COLO668 (cell line): ENCODE results near the gene GCGR.

Experiments
- DNase-seq: peaks from one replicate; lab custom pipeline; 2025; ENCODE audit not compliant: unreplicated experiment; lab: John Stamatoyannopoulos, UW

Gene GCGR

DNA sequence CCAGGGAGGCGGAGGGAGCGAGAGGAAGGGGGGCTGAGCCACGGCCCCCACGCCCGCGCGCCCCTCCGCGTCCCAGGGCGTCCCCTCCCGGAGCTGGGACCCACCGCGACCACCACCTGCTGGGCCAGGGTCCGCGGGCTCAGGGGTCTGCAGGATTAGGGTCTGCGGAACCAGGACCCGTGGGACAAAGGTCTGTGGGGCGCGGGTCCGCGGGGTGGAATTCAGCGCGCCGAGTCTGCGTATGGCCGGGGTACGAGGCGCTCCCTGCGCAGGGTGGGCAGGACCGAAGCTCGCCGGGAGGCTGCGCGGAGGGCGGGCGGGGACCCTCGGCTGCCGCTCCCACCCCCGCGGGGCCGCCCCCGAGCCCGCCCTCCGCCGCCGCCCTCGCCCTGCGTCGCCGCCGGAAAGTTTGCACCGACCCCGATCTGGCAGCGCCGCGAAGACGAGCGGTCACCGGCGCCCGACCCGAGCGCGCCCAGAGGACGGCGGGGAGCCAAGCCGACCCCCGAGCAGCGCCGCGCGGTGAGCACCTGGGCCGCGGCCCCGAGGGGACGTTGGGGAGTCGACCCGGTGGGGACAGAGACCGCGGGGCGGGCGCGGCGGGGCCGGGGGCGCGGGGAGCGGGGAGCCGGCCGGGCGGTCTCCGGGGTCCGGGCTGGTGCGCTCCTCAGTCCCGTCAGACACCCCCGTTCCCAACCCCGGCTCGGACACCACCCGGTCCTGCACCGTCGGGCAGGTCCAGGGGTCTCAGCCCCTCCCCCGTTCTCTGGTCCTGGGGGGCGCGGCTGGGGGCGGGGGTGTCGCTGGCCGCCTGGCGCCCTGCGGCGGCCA is at the start of gene GCGR:
TSS of gene GCGR (plus strand) at position 423 of the 831 bp plus-strand sequence. CDS start 4,869 bp downstream, outside the sequence.
- no peak for DNase-seq

DNA sequence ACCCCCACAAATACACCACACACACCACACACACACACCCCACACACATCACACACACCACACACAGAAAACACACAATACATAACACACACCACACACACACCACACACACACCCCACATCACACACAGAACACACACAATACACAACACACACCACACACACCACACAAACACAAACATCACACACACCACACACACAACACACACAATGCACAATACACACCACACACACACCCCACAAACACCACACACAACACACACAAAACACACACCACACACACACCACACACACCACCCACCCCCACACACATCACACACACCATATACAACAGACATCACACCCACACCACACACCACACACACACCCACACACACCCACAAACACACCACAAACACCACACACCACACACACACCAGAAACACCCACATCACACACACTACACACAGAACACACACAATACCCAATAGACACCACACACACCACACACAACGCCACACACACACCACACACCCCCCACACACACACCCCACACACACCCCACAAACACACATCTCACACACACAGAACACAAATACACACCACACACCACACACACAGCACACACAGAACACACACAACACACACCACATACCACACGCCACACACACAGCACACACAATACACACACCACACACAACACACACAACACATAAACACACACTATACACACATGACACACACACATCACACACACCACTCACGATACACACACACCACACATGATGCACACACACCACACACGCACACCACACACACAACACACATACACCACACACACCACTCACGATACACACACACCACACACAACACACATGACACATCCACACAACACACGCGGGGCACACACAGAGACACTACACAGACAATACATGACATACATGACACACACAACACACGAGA is 11.0 kb upstream of the GCGR start:
- DNase-seq = no peak

DNA sequence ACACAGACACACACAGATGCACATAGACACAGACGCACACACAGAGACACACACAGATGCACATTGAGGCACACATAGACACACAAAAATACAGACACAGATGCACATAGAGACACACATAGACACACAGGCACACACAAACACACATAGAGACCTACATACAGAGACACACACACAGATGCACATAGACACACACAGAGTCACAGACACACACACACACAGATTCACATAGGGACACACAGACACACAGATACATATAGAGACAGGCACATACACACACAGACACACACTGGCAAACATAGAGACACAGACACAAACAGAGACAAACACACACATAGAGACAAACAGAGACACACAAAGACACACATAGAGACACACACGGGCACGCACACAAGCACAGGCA is 9.9 kb upstream of the GCGR start:
- DNase-seq = no peak

DNA sequence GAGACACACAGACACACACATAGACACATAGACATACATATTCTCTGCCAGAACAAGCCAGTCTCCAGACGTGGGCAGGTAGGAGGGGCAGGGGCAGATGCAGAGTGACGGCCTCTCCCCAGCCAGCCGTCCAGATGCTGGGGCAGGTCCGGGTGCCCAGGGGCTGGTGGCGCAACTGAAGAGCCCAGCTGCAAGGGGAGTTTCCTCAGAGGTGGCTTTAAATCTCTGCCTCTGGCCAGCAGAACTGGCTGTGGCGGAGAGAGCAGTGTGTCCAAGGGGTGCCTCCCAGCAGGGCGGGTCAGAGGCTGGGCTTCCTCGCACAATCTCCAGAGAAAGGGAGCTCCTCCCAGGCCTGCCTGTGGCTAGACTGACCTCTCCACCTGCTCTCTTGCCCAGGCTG is 9.4 kb upstream of the GCGR start:
- DNase-seq = peak; percentile 15

DNA sequence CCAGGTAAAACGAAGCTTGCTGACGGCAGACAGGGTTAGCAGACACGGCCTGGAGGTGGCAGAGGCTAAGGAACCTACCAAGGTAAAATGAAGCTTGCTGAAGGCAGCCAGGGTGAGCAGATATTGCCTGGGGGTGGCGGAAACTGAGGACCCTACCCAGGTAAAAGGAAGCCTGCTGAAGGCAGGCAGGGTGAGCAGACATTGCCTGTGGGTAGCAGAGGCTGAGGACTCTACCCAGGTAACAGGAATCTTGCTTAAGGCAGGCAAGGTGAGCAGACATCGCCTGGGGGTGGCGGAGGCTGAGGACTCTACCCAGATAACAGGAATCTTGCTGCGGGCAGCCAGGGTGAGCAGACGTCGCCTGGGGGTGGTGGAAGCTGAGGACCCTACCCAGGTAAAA is 2.6 kb upstream of the GCGR start:
- no peak for DNase-seq

DNA sequence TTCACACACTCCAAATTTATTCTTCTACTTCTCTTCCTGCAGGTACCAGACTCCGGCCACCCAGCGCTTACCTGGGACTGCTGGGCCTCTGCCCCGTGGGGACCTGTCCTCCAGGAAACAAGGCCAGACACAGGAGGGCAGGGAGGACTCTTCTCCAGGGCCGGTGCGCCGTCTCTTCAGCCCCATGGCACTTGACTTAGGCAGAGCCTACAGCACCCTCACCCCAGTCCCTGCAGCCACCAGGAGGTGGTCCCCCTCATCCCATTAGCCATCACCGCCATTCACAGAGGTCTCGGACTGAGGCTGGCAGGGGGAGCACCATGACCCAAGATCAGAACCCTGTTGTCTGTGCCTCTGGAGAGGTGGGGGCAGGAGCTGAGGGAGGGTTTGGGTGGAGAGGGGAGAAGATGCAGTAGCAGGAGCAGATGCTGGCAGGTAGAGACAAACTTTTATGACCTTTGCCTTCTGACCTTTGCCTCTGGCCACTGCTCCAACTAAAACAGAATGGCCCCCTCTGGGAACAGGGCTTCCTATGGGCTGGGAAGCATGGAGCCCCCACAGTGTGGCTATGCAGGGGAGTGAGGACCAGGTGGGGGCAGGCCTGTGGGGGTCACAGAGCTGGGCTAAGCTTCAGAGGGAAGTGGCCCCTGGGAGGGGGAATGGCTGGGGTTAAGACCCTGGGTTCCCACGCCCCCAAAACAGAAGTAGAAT is 1.7 kb upstream of the GCGR start:
- DNase-seq = no peak

DNA sequence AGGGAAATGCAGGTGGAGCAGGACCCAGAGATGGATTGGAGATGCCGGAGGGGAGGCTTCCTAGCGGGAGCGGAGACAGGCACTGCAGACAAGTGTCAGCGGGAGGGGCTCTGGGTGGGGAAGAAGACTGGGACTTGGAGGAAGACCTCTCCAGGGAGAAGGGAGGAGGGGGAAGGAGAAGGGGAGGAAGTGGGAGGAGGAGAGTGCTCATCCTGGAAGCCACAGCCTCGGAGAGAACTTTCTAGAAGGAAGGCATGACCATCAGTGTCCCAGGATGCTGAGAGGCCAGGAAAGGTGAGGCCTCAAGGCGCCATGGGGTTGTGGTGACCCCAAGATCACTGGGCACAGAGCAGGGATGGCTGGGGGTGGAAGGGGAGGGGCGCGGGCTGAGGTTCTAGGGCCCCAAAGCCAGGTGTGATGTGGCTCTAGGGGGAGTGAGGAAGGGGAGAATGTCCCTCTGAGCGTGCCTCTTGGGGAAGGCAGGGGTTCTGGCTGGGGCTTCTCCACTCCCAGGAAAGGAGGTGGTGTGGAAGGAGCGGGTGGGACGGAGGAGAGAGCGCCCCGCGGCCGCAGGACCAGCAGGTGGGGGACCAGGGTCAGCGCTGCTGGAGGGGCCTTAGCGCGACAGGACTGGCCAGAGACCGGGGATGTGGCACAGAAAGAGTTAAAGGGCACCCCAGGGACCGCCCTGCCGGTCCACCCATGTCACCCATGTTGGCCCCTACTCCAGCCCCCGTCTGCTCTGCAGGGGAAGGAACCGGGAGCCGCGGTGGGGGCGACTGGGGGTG is 900 bp upstream of the GCGR start:
- DNase-seq = no peak

DNA sequence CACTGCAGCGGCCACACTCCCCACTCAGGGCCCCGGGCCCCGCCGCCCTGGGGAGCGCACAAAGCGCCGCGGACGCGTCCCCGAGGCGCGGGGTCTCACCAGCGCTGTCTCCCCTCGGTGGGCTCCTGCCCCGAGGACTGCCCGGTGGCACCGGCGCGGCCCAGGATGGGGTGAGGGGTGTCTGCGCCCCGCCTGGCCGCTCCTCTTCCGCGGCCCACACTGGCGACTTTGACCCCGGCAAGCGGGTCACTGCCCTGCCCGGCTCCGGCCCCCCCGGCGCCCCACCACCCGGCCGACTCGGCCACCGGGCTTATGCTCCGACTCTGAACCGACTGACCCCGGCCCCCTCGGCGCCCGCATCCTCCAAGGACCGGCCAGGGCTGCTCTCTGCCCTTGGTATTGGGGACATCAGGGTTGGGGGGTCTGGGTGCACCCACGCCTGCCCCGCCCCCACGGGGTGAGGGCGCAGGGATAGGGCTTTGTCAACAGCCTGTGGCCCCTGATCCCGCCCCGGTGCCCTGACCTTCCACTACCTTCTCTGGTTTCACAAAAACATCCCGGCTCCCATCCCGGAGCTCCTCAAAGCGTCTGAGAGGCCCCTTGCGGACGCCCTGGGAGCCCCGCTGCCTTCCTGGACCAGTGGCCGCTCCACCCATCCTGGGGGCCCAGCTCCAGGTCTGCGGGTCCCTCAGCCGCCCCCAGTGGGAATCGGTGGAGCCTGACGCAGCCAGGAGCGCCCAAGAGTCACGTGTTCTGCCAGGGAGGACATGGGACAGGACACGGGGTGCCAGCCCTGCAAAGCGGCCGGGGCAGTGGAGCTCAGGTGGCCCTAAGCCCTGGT is 829 bp downstream of the GCGR start:
- DNase-seq = no peak

DNA sequence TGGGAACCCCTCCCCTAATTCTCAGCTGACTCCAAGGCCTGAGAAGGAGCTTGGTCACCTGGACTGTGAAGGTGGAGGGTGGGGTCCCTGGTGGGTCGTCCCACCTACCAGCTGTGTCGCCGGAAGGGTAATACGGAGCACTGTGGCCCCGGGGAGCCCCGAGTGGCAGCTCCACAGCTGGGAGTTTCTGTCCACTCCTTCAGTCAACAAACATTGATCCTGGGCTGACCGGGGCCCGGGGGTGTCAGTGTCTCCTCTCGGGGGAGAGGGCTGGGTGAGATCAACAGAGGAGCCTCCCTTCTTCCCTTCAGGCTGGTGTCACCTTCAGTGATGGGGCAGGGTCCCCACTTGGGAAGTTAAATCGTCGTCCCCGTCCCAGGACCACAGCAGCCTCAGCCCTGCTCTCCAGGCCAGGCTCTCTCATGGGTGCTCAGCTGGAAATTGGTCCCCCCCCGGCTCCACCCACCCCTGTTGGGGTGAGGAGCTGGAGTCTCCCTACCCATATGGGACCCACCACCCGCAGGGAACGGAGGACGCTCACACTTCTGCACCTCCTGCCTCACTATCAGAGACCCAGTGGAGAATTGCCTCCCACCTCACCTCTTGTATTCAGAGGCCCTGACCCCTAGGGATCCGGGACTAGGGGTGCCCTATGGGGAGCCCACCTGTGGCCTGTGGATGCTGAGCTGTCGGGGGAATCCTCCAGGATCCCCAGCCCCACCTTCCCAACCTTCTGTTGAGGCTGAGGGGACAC is 1.9 kb downstream of the GCGR start:
- no peak for DNase-seq

DNA sequence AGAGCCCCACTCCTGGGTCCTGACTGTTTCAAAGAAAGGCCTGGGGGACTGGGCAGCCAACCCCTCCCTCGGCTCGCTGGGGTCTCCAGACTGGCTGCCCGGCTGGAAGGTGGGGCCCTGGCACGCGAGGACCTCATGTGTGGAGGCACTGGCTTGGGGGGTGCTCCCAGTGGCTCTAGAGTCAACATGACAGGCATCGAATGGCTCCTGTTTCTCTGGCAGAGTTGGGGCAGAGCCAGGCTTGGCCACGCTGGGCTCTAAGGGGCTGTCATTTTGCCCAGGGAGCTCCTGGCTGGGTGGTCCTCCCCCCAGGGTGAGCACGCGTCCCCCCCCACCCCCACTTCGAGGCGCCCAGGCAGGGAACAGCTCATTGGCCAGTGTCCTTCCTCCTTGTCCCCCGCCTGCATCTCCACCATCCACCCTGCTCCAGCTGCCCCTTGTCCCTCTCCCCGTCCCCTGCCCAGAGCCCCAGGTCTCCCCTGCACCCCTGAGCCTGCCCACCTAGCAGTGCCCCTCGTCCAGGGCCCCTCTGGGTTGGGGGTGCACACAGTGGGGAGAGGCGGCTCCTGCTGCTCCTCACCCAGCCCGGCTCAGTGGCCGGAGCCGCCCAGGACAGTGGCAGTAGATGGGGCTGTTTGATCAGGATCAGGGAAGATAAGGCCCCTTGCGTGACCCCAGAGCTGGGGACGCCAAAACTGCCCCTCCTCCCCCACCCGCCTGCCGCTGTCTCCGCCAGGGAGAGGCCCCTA is 2.7 kb downstream of the GCGR start:
- DNase-seq = no peak

DNA sequence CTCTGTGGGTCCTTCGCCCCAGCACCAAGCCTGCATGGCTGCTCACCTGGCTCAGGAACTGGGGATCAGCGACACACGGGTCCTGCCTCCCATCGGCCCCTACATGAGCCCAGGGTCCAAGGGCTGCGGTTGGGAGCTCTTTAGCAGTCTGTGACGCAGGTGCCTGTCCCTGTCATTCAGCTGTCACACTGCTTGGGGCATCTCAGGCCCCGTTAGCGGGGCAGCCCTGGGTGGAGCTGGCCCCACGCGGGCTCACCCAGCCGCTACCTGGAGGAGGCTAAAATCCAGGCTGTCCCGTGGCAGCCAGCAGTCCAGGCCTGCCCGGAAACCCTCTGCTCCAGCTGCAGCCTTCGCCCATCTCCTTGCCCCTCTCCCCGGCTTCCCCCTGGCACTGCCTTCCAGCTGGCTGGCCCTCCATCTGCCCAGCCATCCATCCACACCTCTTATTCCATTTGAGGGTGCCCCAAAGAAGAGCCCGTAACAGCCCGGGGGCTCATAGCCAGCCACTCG is 3.3 kb downstream of the GCGR start:
- no peak for DNase-seq

DNA sequence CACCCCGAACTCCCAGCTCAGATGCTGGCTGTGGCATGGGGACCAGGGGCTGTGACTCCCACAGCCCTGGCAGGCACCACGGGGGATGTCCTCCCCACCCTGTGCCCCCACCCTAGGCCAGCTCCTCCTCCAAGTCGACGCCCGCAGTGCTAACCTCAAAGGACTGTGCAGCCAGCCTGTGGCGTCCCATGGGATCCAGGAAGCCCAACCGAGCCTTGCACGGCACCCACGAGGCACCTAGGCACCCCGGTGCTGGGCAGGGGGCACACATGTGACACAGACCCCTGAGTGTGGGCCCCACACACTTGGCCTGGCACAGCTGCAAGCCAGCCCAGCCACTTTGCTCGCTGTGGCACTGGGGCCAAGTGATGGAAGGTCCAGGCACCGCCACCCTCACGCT is 3.9 kb downstream of the GCGR start:
- no peak for DNase-seq

DNA sequence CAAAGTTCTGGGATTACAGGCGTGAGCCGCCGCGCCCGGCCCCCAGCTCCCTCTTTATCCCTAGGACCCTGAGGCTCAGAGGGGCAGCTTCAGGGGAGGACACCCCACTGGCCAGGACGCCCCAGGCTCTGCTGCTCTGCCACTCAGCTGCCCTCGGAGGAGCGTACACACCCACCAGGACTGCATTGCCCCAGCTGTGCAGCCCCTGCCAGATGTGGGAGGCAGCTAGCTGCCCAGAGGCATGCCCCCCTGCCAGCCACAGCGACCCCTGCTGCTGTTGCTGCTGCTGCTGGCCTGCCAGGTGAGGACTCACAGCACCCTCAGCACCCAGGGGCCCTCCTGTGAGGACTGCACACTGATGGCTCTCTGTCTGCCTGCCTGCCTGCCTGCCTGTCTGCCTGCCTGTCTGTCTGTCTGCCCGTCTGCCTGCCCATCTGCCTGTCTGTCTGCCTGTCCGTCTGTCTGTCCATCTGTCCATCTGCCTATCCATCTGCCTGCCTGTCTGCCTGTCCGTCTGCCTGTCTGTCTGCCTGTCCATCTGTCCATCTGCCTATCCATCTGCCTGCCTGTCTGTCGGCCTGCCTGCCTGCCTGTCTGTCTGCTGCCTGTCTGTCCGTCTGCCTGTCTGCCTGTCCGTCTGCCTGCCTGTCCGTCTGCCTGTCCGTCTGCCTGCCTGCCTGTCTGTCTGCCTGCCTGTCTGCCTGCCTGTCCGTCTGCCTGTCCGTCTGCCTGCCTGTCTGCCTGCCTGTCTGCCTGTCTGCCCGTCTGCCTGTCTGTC is 5.0 kb downstream of the GCGR start:
- DNase-seq = peak; percentile 22

DNA sequence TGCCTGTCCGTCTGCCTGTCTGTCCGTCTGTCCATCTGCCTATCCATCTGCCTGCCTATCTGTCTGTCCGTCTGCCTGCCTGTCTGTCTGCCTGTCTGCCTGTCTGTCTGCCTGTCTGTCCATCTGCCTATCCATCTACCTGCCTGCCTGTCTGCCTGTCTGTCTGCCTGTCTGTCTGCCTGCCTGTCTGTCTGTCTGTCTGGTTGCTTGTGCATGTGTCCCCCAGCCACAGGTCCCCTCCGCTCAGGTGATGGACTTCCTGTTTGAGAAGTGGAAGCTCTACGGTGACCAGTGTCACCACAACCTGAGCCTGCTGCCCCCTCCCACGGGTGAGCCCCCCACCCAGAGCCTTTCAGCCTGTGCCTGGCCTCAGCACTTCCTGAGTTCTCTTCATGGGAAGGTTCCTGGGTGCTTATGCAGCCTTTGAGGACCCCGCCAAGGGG is 5.6 kb downstream of the GCGR start:
- DNase-seq = no peak

DNA sequence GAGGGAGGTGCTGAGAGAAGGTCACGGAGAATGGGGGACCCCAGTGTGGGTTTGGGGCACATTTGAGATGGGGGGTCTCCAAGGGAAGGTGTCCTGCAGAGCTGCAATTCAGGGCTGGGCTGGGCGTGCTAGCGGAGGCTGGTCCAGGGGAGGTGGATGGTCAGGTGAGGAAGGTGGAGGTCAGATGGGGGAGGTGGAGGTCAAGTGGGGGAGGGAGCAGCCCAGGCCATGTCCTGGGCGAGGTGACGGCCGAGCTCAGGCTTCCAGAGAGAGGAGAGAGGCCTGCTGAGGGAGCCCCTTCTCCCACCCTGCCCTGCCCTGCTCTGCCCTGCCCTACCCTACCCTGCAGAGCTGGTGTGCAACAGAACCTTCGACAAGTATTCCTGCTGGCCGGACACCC is 6.5 kb downstream of the GCGR start:
- no peak for DNase-seq

DNA sequence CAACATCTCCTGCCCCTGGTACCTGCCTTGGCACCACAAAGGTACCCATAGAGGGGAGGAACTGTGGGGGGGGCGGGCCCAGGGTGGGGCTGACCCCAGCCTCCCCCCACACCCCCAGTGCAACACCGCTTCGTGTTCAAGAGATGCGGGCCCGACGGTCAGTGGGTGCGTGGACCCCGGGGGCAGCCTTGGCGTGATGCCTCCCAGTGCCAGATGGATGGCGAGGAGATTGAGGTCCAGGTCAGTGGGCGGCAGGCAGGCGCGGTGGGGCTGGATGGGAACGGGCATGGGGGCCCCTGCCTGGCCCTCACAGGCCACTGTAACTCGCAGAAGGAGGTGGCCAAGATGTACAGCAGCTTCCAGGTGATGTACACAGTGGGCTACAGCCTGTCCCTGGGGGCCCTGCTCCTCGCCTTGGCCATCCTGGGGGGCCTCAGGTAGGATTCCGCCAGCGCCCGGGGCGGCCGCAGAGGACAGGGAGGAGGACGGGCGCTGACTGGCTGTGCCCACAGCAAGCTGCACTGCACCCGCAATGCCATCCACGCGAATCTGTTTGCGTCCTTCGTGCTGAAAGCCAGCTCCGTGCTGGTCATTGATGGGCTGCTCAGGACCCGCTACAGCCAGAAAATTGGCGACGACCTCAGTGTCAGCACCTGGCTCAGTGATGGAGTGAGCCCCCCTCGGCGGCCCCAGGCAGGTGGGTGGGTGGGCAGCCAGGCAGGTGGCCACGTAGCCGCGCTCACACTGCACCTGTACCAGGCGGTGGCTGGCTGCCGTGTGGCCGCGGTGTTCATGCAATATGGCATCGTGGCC is 7.1 kb downstream of the GCGR start:
- no peak for DNase-seq
